H1 (cell line): ENCODE data around the gene TPD52L1. TPM values are rescaled to one million over a fixed set of nuclear protein-coding genes. Genes with fewer than 3 reads are reported as not detected.

Experiments
- CTCF ChIA-PET: fragments of 300-600 bp; sonication (Branson Sonifier 250); formaldehyde crosslinking; loops from one replicate; lab custom pipeline; 2021; ENCODE audit not compliant: partially characterized antibody; lab: Charles Lee
- POLR2A ChIA-PET: fragments of 300-600 bp; sonication (Branson Sonifier 250); formaldehyde crosslinking; loops from one replicate; lab custom pipeline; 2021; ENCODE audit warnings: inconsistent platforms; ENCODE audit not compliant: partially characterized antibody; lab: Charles Lee
- DNase-seq, 2 experiments: peaks; one replicate each; pipeline versions ENCODE4 v3.0.0 to v3.0.0-alpha.2; 2010 to 2022; ENCODE audit warnings: low spot score in 2 of 2, low read depth in 1 of 2, mixed read lengths in 1 of 2
- FAIRE-seq: peaks from 2 replicates; lab custom pipeline; 2011; peaks lifted over from hg19 to GRCh38; lab: Jason Lieb, UNC
- H2AFZ ChIP-seq: 2 replicates; pipeline ENCODE4 v1.8.1; 2012; ENCODE audit warnings: low read length, inconsistent platforms
- H2AK5ac ChIP-seq: 2 replicates; pipeline ENCODE4 v1.6.1; 2013; ENCODE audit warnings: low read depth, low read length
- H2BK120ac ChIP-seq: replicated peaks from 2 replicates; pipeline ENCODE3; 2013; ENCODE audit warnings: low read depth, low read length, inconsistent platforms
- H2BK12ac ChIP-seq: 2 replicates; pipeline ENCODE4 v1.6.1; 2013; ENCODE audit warnings: low read depth, low read length
- H2BK15ac ChIP-seq: 2 replicates; pipeline ENCODE4 v1.6.1; 2013; ENCODE audit warnings: low read length
- H2BK20ac ChIP-seq: 2 replicates; pipeline ENCODE4 v1.6.1; 2013; ENCODE audit warnings: low read length
- H2BK5ac ChIP-seq: 2 replicates; pipeline ENCODE4 v1.6.1; 2013; ENCODE audit warnings: low read depth, low read length
- H3K14ac ChIP-seq: 2 replicates; pipeline ENCODE4 v1.6.1; 2013; ENCODE audit warnings: inconsistent platforms; ENCODE audit not compliant: insufficient read length
- H3K18ac ChIP-seq: 2 replicates; pipeline ENCODE4 v1.6.1; 2013; ENCODE audit warnings: low read length; ENCODE audit errors: extremely low read depth
- H3K23ac ChIP-seq: 2 replicates; pipeline ENCODE4 v1.6.1; 2013; ENCODE audit warnings: inconsistent platforms; ENCODE audit not compliant: insufficient read length
- H3K23me2 ChIP-seq: 2 replicates; pipeline ENCODE4 v1.6.1; 2013; ENCODE audit warnings: low read depth, low read length
- H3K27ac ChIP-seq: 2 replicates; pipeline ENCODE4 v1.6.1; 2011; ENCODE audit warnings: low read depth, low read length, inconsistent platforms
- H3K27me3 ChIP-seq, 4 experiments: replicated peaks in 1 of 4; 1 replicate in 1 of 4; 2 replicates in 3 of 4; pipeline versions ENCODE4 v1.6.1 to v1.8.1; 2011 to 2013; ENCODE audit warnings: low read length in 3 of 4, mild to moderate bottlenecking in 3 of 4, inconsistent platforms in 2 of 4, mixed read lengths in 2 of 4, moderate library complexity in 1 of 4; ENCODE audit not compliant: control insufficient read depth in 3 of 4, insufficient read depth in 3 of 4; ENCODE audit errors: extremely low read depth in 1 of 4
- H3K36me3 ChIP-seq, 4 experiments: 2 replicates each; pipeline versions ENCODE4 v1.6.1 to v1.8.1; 2011 to 2013; ENCODE audit warnings: mild to moderate bottlenecking in 4 of 4, low read length in 3 of 4, moderate library complexity in 2 of 4, control low read depth in 1 of 4, inconsistent platforms in 1 of 4; ENCODE audit not compliant: insufficient read depth in 4 of 4, control insufficient read depth in 2 of 4
- H3K4ac ChIP-seq: replicated peaks from 2 replicates; pipeline ENCODE3; 2013; ENCODE audit warnings: low read length, low read depth, mixed read lengths, inconsistent platforms; ENCODE audit not compliant: insufficient read length
- H3K4me1 ChIP-seq, 4 experiments: replicated peaks in 1 of 4; 1 replicate in 1 of 4; 2 replicates in 3 of 4; pipeline versions ENCODE4 v1.6.1 to v1.8.1; 2011 to 2013; ENCODE audit warnings: low read length in 3 of 4, inconsistent platforms in 2 of 4, mixed read lengths in 1 of 4; ENCODE audit not compliant: insufficient read depth in 4 of 4, control insufficient read depth in 3 of 4
- H3K4me2 ChIP-seq, 2 experiments: 2 replicates each; pipeline versions ENCODE4 v1.6.1 to v1.8.1; 2011 to 2013; ENCODE audit warnings: low read depth in 2 of 2, low read length in 2 of 2, control low read depth in 1 of 2, inconsistent platforms in 1 of 2, mild to moderate bottlenecking in 1 of 2; ENCODE audit not compliant: insufficient read depth in 1 of 2
- H3K4me3 ChIP-seq, 4 experiments: fragments of 200-600, 300-600 bp in 1 of 4; sonication (generic), shearing (Covaris generic), sonication (Bioruptor Twin) in 1 of 4; 2 replicates each; pipeline versions ENCODE4 v1.5.1 to v1.8.1; 2011 to 2016; ENCODE audit warnings: low read length in 4 of 4, low read depth in 3 of 4, control low read depth in 2 of 4, inconsistent platforms in 2 of 4, mild to moderate bottlenecking in 2 of 4, mixed read lengths in 1 of 4, moderate library complexity in 1 of 4; ENCODE audit not compliant: insufficient read depth in 2 of 4; ENCODE audit errors: extremely low read depth in 1 of 4
- H3K56ac ChIP-seq: replicated peaks from 2 replicates; pipeline ENCODE3; 2013; ENCODE audit warnings: low read depth, mild to moderate bottlenecking, mixed read lengths, low read length, inconsistent platforms; ENCODE audit not compliant: insufficient read length
- H3K79me1 ChIP-seq: 2 replicates; pipeline ENCODE4 v1.6.1; 2013; ENCODE audit warnings: low read depth, low read length, control low read depth
- H3K79me2 ChIP-seq, 2 experiments: 2 replicates each; pipeline versions ENCODE4 v1.6.1 to v1.8.1; 2012 to 2013; ENCODE audit warnings: low read length in 2 of 2, mild to moderate bottlenecking in 2 of 2, inconsistent platforms in 1 of 2; ENCODE audit not compliant: insufficient read depth in 2 of 2, control insufficient read depth in 1 of 2
- H3K9ac ChIP-seq, 4 experiments: replicated peaks in 1 of 4; 1 replicate in 1 of 4; 2 replicates in 3 of 4; pipeline versions ENCODE4 v1.6.1 to v1.8.1; 2011 to 2013; ENCODE audit warnings: low read depth in 3 of 4, low read length in 3 of 4, control low read depth in 2 of 4, mild to moderate bottlenecking in 2 of 4, moderate library complexity in 2 of 4, inconsistent platforms in 1 of 4; ENCODE audit errors: extremely low read depth in 1 of 4
- H3K9me3 ChIP-seq, 2 experiments: 2 replicates each; pipeline versions ENCODE4 v1.6.1 to v1.8.1; 2012 to 2013; ENCODE audit warnings: mild to moderate bottlenecking in 2 of 2, moderate library complexity in 2 of 2, control low read depth in 1 of 2, inconsistent platforms in 1 of 2, low read depth in 1 of 2, low read length in 1 of 2, mixed read lengths in 1 of 2; ENCODE audit not compliant: insufficient read depth in 2 of 2
- H4K20me1 ChIP-seq, 2 experiments: replicated peaks in 1 of 2; 2 replicates each; pipeline versions ENCODE3 to v1.8.1; 2011 to 2013; ENCODE audit warnings: inconsistent platforms in 2 of 2, low read length in 2 of 2, mild to moderate bottlenecking in 1 of 2; ENCODE audit not compliant: insufficient read depth in 2 of 2, control insufficient read depth in 1 of 2
- H4K5ac ChIP-seq: 2 replicates; pipeline ENCODE4 v1.6.1; 2013; ENCODE audit warnings: low read length, low read depth, mixed read lengths, inconsistent platforms; ENCODE audit not compliant: insufficient read length
- H4K8ac ChIP-seq: 2 replicates; pipeline ENCODE4 v1.8.0; 2013; ENCODE audit warnings: mild to moderate bottlenecking, moderate library complexity, low read length, inconsistent platforms; ENCODE audit not compliant: insufficient read depth; ENCODE audit errors: extremely low read depth
- H4K91ac ChIP-seq: replicated peaks from 2 replicates; pipeline ENCODE3; 2013; ENCODE audit warnings: low read length, mixed read lengths, inconsistent platforms; ENCODE audit not compliant: insufficient read length
- ATF3 ChIP-seq: IDR thresholded peaks from 2 replicates; pipeline ENCODE4 v1.6.1; 2011; ENCODE audit warnings: low read depth, mild to moderate bottlenecking, low read length; ENCODE audit not compliant: insufficient read depth
- CBX8 ChIP-seq: fragments of 300-800, 300-1000 bp; sonication (generic); IDR thresholded peaks from 2 replicates; pipeline ENCODE4 v1.7.1; 2016; ENCODE audit warnings: low read depth, low read length, borderline replicate concordance
- CHD1 ChIP-seq: IDR thresholded peaks from 2 replicates; pipeline ENCODE4 v1.6.1; 2012; ENCODE audit warnings: low read depth, low read length, improper control_type of control experiment
- GTF2F1 ChIP-seq: IDR thresholded peaks from 2 replicates; pipeline ENCODE4 v1.6.1; 2012; ENCODE audit warnings: low read depth, low read length, improper control_type of control experiment, borderline replicate concordance
- KDM4A ChIP-seq: IDR thresholded peaks from one replicate; pipeline ENCODE4 v1.7.1; 2012; ENCODE audit warnings: low read depth, mild to moderate bottlenecking, moderate library complexity, low read length, inconsistent platforms; ENCODE audit not compliant: severe bottlenecking
- WGBS, 2 experiments: shearing (Covaris generic) in 1 of 2; methylation state at CpG; one replicate each; pipeline versions ENCODE4 v1.1.6 to v1.1.7; 2013 to 2015; ENCODE audit warnings: low lambda C conversion rate in 2 of 2, mixed read lengths in 2 of 2, inconsistent platforms in 1 of 2, low coverage in 1 of 2, missing lambda C conversion rate in 1 of 2; ENCODE audit not compliant: insufficient replicate concordance in 2 of 2, insufficient coverage in 1 of 2, insufficient read length in 1 of 2; ENCODE audit errors: extremely low coverage in 1 of 2, missing lambda C conversion rate in 1 of 2; 5-methylcytosine and 5-hydroxymethylcytosine counted together
- polyA plus RNA-seq, 7 experiments: library from polyadenylated mRNA; depleted of rRNA in 3 of 7; stranded (reverse) in 5 of 7; unstranded in 2 of 7; fragments of >200 nt in 5 of 7; fragments of 200-250 nt in 2 of 7; gene quantifications; 1 replicate in 5 of 7; 2 replicates in 1 of 7; 4 replicates in 1 of 7; pipeline versions ENCODE4 v1.2.1 to v1.2.3, GENCODE V29; 2011 to 2013; ENCODE audit warnings: missing spikeins in 2 of 7, mixed read lengths in 2 of 7
- total RNA-seq: library from RNA; stranded (reverse); fragmentation: NEBNext Ultra II Directional; extraction: Animal tissue kit (Norgen Biotek cat#: 25700); gene quantifications from 2 replicates; pipeline ENCODE4 v1.2.1, GENCODE V29; 2021

The TPD52L1 gene
- total and polyA plus RNA-seq, 2 of the 8 experiments (the other 6 are each of a cell fraction or from before 2014, with no cell fraction given): 7.4 to 14.2 TPM

- Histone ChIP-seq H2BK20ac (no peak overlapping the region), H3K4me1 (no peaks in the 10 kb centered on the region; a peak in 1 of 7 replicates), H3K23ac (no peak overlapping the region), H3K4me2 (no peak overlapping the region), H4K20me1 (no peaks in the 10 kb centered on the region), H3K79me2 (no peaks in the 10 kb centered on the region), H2BK5ac (no peak overlapping the region), H3K18ac (no peak overlapping the region), H3K27me3 (no peaks in the 10 kb centered on the region), H3K36me3 (peaks cover 0 to 4% (median 0%) of the 10 kb centered on the region in 4 experiments; a peak in 3 of 8 replicates), H3K14ac (no peak overlapping the region), H3K23me2 (no peaks in the 10 kb centered on the region), H3K27ac (no peak overlapping the region), H3K56ac (no peak overlapping the region), H3K9me3 (no peaks in the 10 kb centered on the region), H4K8ac (no peak overlapping the region), H4K91ac (no peak overlapping the region), H2AK5ac (no peak overlapping the region), H2BK120ac (no peak overlapping the region), H4K5ac (no peak overlapping the region), H3K79me1 (no peaks in the 10 kb centered on the region), H3K9ac (no peak overlapping the region), H2AFZ (no peak overlapping the region), H2BK15ac (no peak overlapping the region), H3K4me3 (no peak overlapping the region), H3K4ac (no peak overlapping the region), H2BK12ac (no peak overlapping the region)
- ChIA-PET CTCF (interaction anchor here (1.1 to 1.5 kb wide), 3 partner anchors 23 to 76 kb away, joined by 3 to 5 read pairs (median 4); no protein-coding TSS in a partner anchor), POLR2A (no interaction called here)
- FAIRE-seq (no peak), DNase-seq (no peak)
- WGBS, 2 experiments: 84% methylated on average over 4 of the region's 4 CpGs; no CpG with 5 or more reads in 1 of the 2 experiments
- no peak for TF ChIP-seq GTF2F1
- TF ChIP-seq CBX8: no peak
- no peak for TF ChIP-seq KDM4A
- TF ChIP-seq ATF3: no peak
- TF ChIP-seq CHD1: no peak
Observed at GRCh38 chr6:125268765-125269164, 115.2 kb downstream of the TPD52L1 start.
